Sigmoid colon (tissue), 7 donors: ENCODE measurements around the gene VAMP2. TPM values are rescaled to one million over a fixed set of nuclear protein-coding genes. Genes with fewer than 3 reads are reported as not detected.

Experiments
- DNase-seq: peaks from one replicate; pipeline ENCODE4 v3.0.0-alpha.2; 2019
- H3K27ac ChIP-seq, 4 donors: fragments of 200-600 bp; sonication (generic); one replicate each; pipeline ENCODE4 v1.5.1; 2016 to 2019; ENCODE audit warnings: mild to moderate bottlenecking in 1 of 4
- H3K27me3 ChIP-seq, 3 donors: fragments of 200-600 bp; sonication (generic); one replicate each; pipeline ENCODE4 v1.5.1; 2019; ENCODE audit warnings: mild to moderate bottlenecking in 1 of 3
- H3K36me3 ChIP-seq, 4 donors: fragments of 200-600 bp; sonication (generic); one replicate each; pipeline ENCODE4 v1.5.1; 2016 to 2019
- H3K4me1 ChIP-seq, 4 donors: fragments of 200-600 bp; sonication (generic); one replicate each; pipeline ENCODE4 v1.5.1; 2017 to 2019
- H3K4me3 ChIP-seq, 4 donors: fragments of 200-600 bp; sonication (generic); one replicate each; pipeline ENCODE4 v1.5.1; 2017 to 2019; ENCODE audit warnings: mild to moderate bottlenecking in 2 of 4, moderate library complexity in 1 of 4
- H3K9me3 ChIP-seq, 4 donors: fragments of 200-600 bp in 3 of 4; sonication (generic) in 3 of 4; one replicate each; pipeline versions ENCODE4 v1.5.1 to v1.6.1; 2013 to 2019
- EP300 ChIP-seq, 4 donors: sonication (generic); formaldehyde crosslinking; IDR thresholded peaks; one replicate each; pipeline ENCODE4 v1.6.1; 2017; ENCODE audit warnings: antibody characterized with exemption in 4 of 4
- POLR2A ChIP-seq, 2 donors: fragments of 450-650 bp; IDR thresholded peaks; one replicate each; pipeline ENCODE4 v1.6.1; 2016; ENCODE audit warnings: antibody characterized with exemption in 2 of 2, mild to moderate bottlenecking in 2 of 2, moderate library complexity in 2 of 2
- POLR2AphosphoS5 ChIP-seq, 4 donors: sonication (generic); formaldehyde crosslinking; IDR thresholded peaks; one replicate each; pipeline ENCODE4 v1.6.1; 2017; ENCODE audit warnings: antibody characterized with exemption in 4 of 4
- WGBS, 2 donors: extraction: QIAGEN DNeasy Blood & Tissue Kit; methylation state at CpG; one replicate each; pipeline ENCODE4 v1.1.7; 2013; 5-methylcytosine and 5-hydroxymethylcytosine counted together
- intact Hi-C: fragments of 100-400 bp; cut with DNase I; formaldehyde crosslinking; loops from one replicate; pipeline ENCODE4 v1.15.1; 2023
- polyA plus RNA-seq, 3 donors: library from polyadenylated mRNA; stranded (reverse); fragments of 200-250 nt; gene quantifications; one replicate each; pipeline ENCODE4 v1.2.3, GENCODE V29; 2013
- total RNA-seq, 4 donors: library from RNA; depleted of rRNA; stranded (reverse); fragments of >200 nt; gene quantifications; one replicate each; pipeline ENCODE4 v1.1.0, GENCODE V29; 2016
- TF ChIP-seq, protein P1 (sequence below), 4 experiments: fragments of 450-650 bp in 3 of 4; fragments of 200-600 bp in 1 of 4; IDR thresholded peaks; one replicate each; pipeline ENCODE4 v1.5.1; 2016 to 2019; ENCODE audit warnings: antibody characterized with exemption in 4 of 4, mild to moderate bottlenecking in 3 of 4, moderate library complexity in 2 of 4
- donor health status: healthy with polysubstance abuse.
- donor health status: Bipolar disorder and iron deficiency.
- donor health status: healthy.

VAMP2 gene
- total and polyA plus RNA-seq, 7 donors = 20.4 to 57.1 (median 29.6) TPM

DNA sequence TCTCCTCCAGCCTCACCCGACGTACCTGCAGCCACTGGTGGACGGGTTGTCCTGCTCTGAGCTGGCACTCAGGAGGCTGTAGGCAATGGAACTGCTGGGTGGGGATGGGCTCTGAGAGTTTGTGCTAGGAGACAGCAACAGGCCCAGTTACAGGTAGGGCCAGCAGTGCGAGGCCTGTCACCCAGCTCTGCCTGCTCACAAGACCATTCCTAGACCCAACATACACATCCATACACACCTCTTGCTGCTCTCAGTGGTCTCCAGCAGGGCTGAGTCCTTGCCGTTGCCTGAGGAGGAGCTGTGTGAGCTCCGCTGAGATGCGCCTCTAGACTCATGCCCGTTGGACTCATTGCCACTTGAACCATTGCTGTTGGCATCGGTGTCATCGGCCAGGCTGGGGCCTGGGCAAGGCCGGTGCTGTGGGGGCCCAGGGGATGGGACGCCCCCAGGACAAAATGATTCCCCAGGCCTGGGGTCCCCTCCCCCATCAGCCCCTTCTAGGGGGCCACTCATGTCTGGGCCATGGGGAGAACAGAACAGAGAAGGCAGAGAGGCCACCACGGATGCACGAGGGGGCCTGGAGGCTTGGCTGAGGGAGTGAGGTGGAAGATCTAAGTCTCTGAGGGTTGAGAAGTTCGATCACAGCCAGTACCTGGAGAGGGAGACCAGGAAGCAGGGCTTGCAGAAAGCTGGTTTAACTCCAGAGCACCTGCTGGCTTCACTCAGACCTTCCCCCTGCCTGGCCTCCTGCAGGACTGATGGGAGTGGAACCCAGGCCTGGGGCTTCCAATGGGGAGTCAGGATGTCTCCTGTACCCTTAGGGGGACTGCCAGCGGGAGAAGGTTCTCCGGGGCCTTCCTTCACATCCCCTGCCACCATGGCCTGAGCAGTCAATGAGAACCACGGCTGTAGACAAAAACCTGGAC, 12.3 kb downstream of the VAMP2 start:
- H3K27me3 ChIP-seq = no peaks in the 10 kb centered on the region
- peaks cover 0 to 66% (median 56%) of the 10 kb centered on the region in 4 donors for H3K4me1 ChIP-seq
- peak; percentile 75 for DNase-seq
- peaks cover 54 to 62% (median 59%) of the 10 kb centered on the region in 4 donors for H3K36me3 ChIP-seq
- H3K4me3 ChIP-seq = peak overlapping the region; percentile 79 to 97 (median 92)
- H3K9me3 ChIP-seq = no peaks in the 10 kb centered on the region
- peak overlapping the region; percentile 99 to 100 (median 100) for H3K27ac ChIP-seq
- 82 to 85% methylated on average over 18 of the region's 18 CpGs for WGBS, 2 donors
- TF ChIP-seq POLR2AphosphoS5 (IDR thresholded peaks at IDR 0.05) = peak in 2 of 4 donors; percentile 55 to 67
- no peak for TF ChIP-seq EP300 (IDR thresholded peaks at IDR 0.05)
- peak in 1 of 2 donors; percentile 23 for TF ChIP-seq POLR2A (IDR thresholded peaks at IDR 0.05)
- TF ChIP-seq, protein P1, sequence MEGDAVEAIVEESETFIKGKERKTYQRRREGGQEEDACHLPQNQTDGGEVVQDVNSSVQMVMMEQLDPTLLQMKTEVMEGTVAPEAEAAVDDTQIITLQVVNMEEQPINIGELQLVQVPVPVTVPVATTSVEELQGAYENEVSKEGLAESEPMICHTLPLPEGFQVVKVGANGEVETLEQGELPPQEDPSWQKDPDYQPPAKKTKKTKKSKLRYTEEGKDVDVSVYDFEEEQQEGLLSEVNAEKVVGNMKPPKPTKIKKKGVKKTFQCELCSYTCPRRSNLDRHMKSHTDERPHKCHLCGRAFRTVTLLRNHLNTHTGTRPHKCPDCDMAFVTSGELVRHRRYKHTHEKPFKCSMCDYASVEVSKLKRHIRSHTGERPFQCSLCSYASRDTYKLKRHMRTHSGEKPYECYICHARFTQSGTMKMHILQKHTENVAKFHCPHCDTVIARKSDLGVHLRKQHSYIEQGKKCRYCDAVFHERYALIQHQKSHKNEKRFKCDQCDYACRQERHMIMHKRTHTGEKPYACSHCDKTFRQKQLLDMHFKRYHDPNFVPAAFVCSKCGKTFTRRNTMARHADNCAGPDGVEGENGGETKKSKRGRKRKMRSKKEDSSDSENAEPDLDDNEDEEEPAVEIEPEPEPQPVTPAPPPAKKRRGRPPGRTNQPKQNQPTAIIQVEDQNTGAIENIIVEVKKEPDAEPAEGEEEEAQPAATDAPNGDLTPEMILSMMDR (IDR thresholded peaks at IDR 0.05) = no peak
- intact Hi-C loops = loop anchor here (1.0 kb wide), 1 partner anchor 9 kb away; no protein-coding TSS in a partner anchor

DNA sequence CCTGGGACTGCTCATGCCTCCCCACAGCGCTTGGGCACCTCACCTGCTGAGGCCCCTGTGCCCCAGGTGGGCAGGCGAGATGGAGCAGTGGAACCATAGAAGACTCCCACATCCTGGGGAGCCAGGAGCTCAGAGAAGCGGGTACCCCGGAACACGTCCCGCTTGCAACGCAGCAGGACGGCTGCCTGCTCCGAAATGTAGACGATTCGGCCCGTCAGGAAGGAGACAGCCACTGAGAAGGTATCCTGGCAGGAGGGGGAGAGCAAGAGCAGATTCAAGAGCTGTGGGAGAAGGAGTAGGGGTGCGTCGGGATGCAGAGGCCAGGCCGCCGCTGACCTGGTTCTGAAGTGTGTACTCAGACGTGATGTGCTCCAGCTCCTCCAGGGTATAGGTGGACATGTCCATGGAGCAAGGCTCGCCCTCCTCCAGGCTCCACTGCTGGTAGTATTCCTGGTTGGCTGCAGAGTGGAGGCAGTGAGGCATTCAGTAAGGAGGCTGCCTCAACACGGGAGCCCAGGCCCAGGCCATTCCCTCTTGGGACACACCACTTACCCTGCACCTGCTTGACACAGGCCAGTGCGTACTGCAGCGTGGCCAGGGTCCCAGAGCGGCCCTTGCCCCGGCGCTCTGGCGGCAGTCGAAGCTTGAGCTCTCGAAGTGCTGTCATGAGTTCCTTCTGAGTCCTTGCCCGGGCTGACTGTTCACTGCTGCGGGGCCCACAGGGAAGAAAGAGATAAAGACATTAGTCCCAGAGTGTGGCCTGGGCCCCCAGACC, 13.1 kb downstream of the VAMP2 start:
- intact Hi-C loops = loop anchor here (1.0 kb wide), 1 partner anchor 8 kb away; no protein-coding TSS in a partner anchor

DNA sequence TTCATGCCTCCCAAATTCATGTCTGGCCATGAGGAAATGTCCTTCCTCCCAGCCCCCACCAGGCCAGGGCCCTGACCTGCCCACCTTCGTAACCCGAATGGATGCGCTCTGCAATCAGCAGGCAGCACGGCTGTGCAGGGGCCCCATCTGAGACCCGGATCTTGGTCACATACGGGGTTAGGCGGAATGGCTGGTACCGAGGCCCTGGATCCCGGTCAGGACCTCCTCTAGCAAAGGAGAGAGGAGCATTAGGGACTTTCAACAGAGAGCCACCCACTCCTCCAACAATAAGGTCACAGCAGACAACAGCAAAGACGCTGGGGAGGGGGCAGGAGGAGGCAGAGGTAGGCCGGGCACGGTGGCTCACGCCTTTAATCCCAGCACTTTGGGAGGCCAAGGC, 14.2 kb downstream of the VAMP2 start:
- H3K4me1 ChIP-seq = peaks cover 0 to 62% (median 51%) of the 10 kb centered on the region in 4 donors
- 93 to 94% methylated on average over 13 of the region's 13 CpGs for whole genome bisulfite sequencing, 2 donors
- no peak overlapping the region for H3K4me3 ChIP-seq
- peak; percentile 69 for DNase-seq
- H3K9me3 ChIP-seq = no peaks in the 10 kb centered on the region
- peak in 3 of 4 donors; percentile 2 to 5 (median 5) for TF ChIP-seq POLR2AphosphoS5 (IDR thresholded peaks at IDR 0.05)
- TF ChIP-seq, protein P1 (IDR thresholded peaks at IDR 0.05) = no peak
- no peak for TF ChIP-seq POLR2A (IDR thresholded peaks at IDR 0.05)
- peak overlapping the region; percentile 99 to 100 (median 100) for H3K27ac ChIP-seq
- H3K36me3 ChIP-seq = peaks cover 72 to 80% (median 78%) of the 10 kb centered on the region in 4 donors
- H3K27me3 ChIP-seq = no peaks in the 10 kb centered on the region
- intact Hi-C loops = no loop called here

More for the DNA sequence above, 13.1 kb downstream of the VAMP2 start:
- Histone ChIP-seq H3K27me3 (no peaks in the 10 kb centered on the region), H3K9me3 (no peaks in the 10 kb centered on the region), H3K4me3 (peak overlapping the region in 1 of 4 donors; percentile 97), H3K27ac (peak overlapping the region; percentile 99 to 100 (median 100)), H3K36me3 (peaks cover 61 to 70% (median 67%) of the 10 kb centered on the region in 4 donors), H3K4me1 (peaks cover 0 to 66% (median 56%) of the 10 kb centered on the region in 4 donors)
- no peak for TF ChIP-seq EP300 (IDR thresholded peaks at IDR 0.05)
- peak; percentile 3 to 47 (median 26) for TF ChIP-seq POLR2AphosphoS5 (IDR thresholded peaks at IDR 0.05)
- peak; percentile 77 for DNase-seq
- WGBS, 2 donors = 96% methylated on average over 29 of the region's 29 CpGs

DNA sequence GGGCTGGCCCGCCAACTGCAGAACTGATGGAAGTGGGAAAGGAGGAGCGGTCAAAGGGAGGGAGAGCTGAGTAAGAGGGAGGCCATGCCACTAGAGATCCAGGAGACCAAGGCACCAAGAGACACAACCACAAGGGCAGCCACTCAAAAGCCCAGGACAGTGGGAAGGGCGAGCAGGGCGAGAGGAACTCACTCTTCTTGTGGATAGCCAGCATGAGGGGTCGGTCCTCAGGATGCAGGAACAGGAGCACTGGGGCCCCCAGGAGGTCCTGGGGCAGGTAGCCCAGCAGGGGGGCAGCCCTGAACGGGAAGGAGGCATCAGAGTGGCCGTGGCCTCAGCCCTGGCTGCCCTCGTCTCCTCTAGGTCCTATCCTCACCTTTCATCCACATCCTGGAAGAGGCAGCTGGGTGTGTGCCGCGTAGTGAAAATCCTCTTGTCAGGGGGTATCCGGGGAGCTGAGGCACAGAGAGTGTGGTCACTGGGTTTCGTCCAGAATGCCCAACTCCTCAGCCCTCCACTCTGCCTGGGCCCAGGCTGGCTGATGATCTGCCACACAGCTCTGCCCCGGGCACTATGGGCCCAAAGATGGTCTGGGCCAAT, 14.8 kb downstream of the VAMP2 start:
- 95 to 96% methylated on average over 13 of the region's 13 CpGs for WGBS, 2 donors
- intact Hi-C loops = no loop called here
- H3K4me3 ChIP-seq = no peak overlapping the region
- H3K27me3 ChIP-seq = no peaks in the 10 kb centered on the region
- TF ChIP-seq POLR2AphosphoS5 (IDR thresholded peaks at IDR 0.05) (peak in 2 of 4 donors; percentile 20 to 50), POLR2A (IDR thresholded peaks at IDR 0.05) (no peak)
- H3K4me1 ChIP-seq = peaks cover 0 to 59% (median 45%) of the 10 kb centered on the region in 4 donors
- peaks cover 77 to 80% (median 79%) of the 10 kb centered on the region in 4 donors for H3K36me3 ChIP-seq
- peak overlapping the region; percentile 99 to 100 (median 100) for H3K27ac ChIP-seq
- DNase-seq = peak; percentile 63
- no peaks in the 10 kb centered on the region for H3K9me3 ChIP-seq

DNA sequence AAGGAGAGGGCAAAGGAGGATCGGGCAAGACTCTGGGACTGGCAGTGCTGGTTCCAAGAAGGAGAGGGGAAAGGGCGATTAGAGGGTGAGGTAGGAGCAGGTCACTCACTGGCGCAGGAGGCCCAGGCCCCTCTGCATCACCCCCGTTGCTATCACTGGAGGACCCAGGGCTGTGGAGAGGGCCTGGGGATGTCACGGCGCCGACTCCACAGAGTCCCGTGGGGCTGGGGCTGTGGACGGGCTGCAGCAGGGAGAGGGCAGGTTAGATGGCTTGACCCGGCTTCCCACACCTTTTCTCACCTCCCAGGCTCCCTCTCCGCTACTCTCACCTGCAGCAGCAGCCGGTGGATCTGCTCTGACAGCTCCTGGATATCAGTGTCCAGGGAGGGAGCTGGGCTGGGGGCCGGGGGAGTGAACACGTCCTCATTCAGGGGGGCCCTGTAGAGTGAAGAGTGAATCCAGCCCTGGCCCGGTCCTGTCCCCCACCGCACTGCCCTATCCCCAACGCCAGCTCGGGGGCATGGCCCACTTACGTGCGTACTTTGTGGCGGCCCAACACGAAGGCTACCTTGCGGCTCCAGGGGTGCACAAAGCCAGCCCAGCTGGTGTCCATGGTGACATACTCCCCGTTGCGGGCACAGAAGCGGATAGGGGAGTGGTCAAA, 15.5 kb downstream of the VAMP2 start:
- peak; percentile 75 for DNase-seq
- peaks cover 83 to 86% (median 85%) of the 10 kb centered on the region in 4 donors for H3K36me3 ChIP-seq

More for the DNA sequence above, 15.5 kb downstream of the VAMP2 start:
- Histone ChIP-seq H3K27ac (peak overlapping the region; percentile 99 to 100 (median 100)), H3K4me1 (peaks cover 0 to 61% (median 40%) of the 10 kb centered on the region in 4 donors), H3K4me3 (no peak overlapping the region), H3K9me3 (no peaks in the 10 kb centered on the region), H3K27me3 (no peaks in the 10 kb centered on the region)
- TF ChIP-seq, protein P1 (IDR thresholded peaks at IDR 0.05) = no peak
- peak in 1 of 4 donors; percentile 18 for TF ChIP-seq POLR2AphosphoS5 (IDR thresholded peaks at IDR 0.05)
- intact Hi-C loops = no loop called here
- WGBS, 2 donors = 91 to 95% methylated on average over 26 of the region's 26 CpGs
